ENCODE measurements around the gene FLNB.

DNA sequence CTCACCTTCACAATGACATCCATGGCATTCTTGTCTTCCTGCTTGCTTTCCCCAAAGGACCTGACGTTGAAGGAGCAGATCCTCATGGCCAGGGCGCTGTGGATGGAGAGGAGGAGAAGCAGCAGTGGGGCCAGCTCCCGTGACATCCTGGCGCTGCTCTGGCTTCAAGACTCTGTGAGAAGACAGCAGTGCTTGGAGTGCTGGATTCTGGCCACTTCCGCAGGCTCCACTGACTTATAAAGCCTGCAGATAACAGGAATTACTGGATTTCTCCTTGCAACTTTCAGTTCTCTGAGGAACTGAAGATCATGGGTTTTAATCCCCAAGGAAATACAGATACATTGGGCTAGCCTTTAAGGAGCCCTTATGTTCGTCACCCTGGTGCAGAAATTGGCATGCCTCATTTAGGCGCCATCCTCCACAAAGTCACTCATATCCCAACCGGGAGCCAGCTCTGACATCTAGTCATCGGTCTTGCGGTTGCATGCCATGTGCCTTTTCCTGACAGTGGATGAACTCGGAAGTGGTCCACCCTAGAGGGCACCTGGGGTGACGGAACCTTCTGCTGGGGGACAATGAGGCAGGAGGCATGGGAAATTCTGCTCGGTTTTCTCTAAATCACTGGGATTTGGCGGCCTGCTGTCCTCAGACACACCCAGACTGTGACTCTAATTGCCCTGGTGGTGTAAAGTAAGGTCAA lies 202.7 kb downstream of the FLNB start, which contains the start of gene DNASE1L3:
- TF ChIP-seq, protein P1, sequence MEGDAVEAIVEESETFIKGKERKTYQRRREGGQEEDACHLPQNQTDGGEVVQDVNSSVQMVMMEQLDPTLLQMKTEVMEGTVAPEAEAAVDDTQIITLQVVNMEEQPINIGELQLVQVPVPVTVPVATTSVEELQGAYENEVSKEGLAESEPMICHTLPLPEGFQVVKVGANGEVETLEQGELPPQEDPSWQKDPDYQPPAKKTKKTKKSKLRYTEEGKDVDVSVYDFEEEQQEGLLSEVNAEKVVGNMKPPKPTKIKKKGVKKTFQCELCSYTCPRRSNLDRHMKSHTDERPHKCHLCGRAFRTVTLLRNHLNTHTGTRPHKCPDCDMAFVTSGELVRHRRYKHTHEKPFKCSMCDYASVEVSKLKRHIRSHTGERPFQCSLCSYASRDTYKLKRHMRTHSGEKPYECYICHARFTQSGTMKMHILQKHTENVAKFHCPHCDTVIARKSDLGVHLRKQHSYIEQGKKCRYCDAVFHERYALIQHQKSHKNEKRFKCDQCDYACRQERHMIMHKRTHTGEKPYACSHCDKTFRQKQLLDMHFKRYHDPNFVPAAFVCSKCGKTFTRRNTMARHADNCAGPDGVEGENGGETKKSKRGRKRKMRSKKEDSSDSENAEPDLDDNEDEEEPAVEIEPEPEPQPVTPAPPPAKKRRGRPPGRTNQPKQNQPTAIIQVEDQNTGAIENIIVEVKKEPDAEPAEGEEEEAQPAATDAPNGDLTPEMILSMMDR (conservative IDR thresholded peaks at IDR 0.05) = no peak
- TF ChIP-seq ZFX (IDR thresholded peaks at IDR 0.05) = no peak
